Measurements from ENCODE around the gene ADGRE2.
"Not testable (repeated sequence)": the region's sequence is repeated elsewhere in the genome, so short reads cannot be mapped to it uniquely, and the experiment has no call there.

Gene ADGRE2

DNA sequence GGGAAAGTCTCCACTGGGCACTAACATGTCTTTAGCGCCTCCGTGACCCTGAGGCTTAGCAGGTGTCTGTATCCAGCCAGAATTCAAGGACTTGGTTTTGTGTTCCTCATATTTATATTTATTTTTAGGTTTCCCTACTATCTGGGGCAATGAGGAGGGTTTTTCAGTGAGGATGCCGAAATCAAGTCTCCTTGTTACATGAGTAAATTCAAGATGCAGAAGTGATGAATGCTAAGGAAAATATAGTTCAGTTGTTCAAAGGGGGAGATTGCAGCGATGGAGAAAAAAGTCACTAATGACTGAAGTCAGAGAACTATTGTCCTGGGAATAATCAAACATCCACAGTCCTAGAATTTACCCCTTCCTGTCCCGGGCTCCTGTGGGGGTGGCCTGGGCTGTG is 791 bp upstream of the ADGRE2 start:
- DNase-seq (ENCODE audit: low read depth), result no peak

DNA sequence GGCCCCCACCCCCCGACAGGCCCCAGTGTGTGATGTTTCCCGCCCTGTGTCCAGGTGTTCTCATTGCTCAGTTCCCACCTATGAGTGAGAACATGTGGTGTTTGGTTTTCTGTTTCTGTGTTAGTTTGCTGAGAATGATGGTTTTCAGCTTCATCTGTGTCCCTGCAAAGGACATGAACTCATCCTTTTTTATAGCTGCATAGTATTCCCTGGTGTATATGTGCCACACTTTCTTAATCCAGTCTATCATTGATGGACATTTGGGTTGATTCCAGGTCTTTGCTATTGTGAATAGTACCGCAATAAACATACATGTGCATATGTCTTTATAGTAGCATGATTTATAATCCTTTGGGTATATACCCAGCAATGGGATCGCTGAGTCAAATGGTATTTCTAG is 715 bp downstream of the ADGRE2 start:
- DNase-seq (ENCODE audit: low read depth), result not testable (repeated sequence)

DNA sequence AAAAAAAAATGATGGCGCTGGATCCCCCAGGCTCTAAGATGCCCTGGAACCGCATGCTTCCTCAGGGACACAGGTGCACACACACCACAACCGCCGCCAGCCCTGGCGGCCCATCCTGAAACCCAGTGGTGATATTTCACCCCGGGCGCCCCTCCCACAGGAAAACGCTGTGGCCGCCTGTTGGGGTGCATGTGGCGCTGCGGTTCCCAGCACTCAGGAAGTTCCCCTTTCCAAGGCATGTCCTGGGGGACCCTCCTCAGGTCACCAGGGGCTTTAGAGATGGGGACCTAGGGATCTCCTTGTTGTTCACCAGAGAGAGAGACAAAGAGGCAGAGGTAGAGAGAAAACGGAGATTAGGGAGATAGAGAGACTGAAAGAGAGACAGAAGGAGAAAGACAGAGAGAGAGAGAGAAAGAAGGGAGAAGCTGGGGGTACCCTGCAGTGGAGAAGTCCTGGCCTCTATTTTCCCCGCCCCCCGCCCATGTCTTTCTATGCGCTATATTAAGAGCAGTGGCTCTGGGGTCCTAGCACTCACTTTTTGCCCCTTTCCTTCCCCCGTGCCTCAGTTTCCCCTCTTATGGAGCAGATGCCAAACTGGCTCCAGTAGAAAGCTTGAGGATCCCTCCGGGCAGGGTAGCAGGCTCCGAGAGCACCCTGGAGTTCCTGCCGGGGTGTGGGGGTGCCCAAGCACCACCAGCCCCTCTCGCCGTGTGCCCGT is 2.3 kb downstream of the ADGRE2 start:
- DNase-seq (ENCODE audit: low read depth), result no peak

DNA sequence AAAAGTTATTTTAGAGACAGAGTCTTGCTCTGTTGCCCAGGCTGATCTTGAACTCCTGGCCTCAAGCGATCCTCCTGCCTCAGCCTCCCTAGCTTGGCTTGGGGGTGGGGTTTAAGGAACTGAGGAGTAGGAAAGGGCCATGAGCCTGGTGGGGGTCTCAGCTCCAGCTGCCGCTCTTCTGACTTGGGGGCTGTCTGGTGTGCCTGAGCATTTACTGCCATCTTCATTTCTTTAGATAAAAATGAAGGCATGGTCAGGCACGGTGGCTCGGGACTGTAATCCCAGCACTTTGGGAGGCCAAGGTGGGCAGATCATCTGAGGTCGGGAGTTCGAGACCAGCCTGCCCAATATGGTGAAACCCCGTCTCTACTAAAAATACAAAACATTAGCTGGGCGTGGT is 3.0 kb downstream of the ADGRE2 start:
- DNase-seq (ENCODE audit: low read depth), result not testable (repeated sequence)

DNA sequence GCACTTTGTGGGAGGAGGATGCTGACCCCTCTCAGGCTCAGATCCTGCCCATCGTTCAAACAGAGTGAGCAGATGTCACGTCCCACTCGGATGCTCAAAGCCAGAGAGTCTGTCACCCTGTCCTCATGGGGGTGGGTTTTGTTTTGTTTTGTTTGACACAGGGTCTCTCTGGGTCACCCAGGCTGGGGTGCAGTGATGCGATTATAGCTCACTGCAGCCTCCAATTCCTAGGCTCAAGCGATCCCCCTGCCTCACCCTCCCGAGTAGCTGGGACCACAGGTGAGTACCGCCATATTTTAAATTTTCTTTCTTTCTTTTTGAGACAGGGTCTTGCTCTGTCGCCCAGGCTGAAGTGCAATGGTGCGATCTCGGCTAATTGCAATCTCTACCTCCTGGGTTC is 4.0 kb downstream of the ADGRE2 start:
- no peak for DNase-seq (ENCODE audit: low read depth)

DNA sequence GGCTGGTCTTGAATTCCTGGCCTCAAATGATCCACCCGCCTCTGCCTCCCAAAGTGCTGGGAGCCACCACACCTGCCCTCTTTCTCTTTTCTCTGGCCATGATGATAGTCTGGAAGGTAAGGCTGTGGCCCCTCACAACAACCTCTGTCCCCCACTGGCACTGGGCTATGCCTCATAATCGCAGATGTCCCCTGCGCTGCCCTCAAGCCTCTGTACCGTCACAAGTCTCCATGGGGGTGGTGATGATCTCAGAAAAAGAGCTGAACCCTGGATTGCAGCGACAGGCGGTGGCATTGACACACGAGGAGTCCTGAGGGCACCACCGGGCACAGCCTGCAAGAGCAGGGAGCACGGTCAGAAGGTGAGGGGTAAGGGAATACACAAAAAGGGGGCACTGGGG is 4.6 kb downstream of the ADGRE2 start:
- not testable (repeated sequence) for DNase-seq (ENCODE audit: low read depth)

DNA sequence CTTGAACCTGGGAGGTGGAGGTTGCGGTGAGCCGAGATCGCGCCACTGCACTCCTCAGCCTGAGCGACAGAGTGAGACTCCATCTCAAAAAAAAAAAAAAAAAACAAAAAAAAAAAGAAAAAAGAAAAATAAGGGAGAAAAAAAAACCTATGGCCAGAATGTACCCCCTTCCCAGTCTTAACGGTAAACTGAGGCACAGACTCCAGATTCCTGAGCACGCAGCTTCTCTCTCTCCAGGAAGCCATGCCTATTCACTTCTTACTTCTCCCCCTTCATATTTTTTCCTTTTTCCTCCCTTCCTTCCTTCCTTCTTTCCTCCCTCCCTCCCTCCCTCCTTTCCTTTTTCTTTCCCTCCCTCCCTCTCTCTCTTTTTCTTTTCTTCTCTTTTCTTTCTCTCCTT is 5.4 kb downstream of the ADGRE2 start:
- no peak for DNase-seq (ENCODE audit: low read depth)

DNA sequence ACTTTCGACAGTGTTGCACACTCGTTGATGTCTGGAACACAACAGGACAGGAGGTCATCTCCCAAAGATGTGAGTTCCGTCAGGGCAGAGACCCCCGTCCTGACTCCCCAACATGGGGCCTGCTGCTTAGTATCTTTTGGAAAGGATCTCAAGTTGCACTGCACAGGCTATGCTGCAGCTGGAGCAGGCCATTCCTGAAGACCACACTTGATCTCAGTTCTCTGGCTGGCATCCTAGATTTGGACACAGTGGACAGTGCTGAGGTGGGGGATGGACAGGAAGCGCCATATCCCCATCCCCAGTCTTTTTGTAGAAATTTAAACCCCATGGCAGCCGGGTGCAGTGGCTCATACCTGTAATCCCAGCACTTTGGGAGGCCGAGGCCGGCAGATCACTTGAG is 5.9 kb downstream of the ADGRE2 start:
- DNase-seq (ENCODE audit: low read depth), result no peak

DNA sequence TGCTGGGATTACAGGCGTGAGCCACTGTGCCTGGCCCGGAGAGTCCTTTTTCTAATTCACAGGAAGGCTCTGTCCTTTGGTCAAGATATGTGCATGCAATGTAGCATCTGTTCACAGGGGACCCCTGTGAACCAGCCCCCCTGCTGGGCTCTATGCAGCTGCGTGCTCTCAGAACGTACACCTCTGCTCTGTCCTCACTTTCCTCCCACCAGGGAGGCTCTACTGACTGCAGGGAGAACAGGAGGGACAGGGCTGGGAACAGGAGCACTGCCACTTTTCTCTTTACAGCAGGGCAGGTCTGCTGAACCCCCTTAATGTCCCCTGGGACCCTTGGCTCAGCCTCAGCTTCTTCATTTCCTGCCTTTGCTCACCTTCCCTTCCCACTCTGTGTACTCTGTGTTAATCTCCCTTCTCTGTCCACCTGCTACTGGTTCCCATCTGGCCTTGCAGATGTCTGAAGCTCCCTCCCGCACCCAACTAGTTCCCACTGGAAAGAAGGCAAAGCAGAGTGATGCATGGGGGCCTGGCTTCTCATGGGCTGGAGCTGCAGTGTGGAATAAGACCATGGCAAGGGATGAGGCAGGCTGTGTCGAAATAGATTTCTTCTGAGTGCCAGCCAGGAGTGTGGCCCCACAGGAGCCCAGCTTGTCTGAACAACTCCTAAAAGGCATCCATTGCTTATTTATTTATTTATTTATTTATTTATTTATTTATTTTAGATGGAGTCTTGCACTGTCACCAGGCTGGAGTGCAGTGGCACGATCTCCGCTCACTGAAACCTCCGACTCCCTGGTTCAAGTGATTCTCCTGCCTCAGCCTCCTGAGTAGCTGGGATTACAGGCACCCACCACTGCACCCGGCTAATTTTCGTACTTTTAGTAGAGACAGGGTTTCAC is 7.2 kb downstream of the ADGRE2 start:
- no peak for DNase-seq (ENCODE audit: low read depth)

DNA sequence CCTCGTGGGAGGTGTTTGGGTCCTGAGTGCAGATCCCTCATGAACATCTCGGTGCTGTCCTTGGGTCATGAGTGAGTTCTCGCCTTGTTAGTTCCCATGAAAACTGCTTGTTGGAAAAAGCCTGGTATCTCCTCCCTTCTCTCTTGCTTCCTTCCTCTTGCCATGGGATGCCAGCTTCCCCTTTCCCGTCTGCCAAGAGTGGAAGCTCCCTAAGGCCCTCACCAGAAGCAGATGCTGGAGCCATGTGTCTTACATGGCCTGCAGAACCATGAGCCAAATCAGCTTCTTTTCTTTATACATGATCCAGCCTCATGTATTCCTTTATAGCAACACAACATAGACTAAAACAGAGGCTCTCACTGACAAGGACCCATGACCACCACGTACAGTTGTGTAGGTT is 8.2 kb downstream of the ADGRE2 start:
- DNase-seq (ENCODE audit: low read depth), result no peak

DNA sequence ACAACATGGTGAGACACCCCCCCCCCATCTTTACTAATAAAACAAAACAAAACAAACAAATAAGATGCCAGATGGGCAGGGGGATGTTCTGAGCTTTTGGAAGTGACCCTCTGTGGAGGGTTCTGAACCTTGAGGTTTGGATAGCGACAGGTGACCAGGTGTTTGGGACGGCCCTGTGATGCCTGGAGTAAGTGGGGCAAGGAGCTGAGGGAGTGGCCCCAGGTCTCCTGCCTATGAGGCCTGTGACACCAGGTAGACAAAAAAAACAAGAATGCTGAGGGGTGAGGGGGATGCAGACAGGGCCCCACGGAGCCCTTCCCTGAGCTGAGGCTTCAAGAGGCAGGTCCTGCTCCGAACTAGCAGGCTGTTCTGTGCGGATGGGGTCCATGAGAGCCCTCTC is 9.2 kb downstream of the ADGRE2 start:
- DNase-seq (ENCODE audit: low read depth), result no peak

DNA sequence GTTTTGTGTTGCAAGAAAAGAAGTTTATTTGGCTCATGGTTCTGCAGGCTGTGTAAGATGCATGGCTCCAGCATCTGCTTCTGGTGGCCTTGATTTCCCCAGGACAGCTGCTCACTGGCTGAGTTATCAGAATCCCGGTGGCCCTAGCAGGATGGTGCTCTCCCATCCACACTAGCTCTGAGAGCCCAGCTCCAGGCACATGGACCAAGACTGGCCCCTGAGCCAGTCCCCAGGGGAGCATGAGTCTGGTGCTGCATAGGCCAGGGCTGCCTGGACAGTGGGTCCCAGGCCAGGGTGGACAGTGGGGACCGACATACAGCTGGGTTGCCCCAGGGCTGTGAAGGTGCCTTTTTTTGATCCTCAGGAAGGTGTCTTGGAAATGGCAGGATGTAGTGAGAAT is 10.4 kb downstream of the ADGRE2 start:
- DNase-seq (ENCODE audit: low read depth), result no peak

DNA sequence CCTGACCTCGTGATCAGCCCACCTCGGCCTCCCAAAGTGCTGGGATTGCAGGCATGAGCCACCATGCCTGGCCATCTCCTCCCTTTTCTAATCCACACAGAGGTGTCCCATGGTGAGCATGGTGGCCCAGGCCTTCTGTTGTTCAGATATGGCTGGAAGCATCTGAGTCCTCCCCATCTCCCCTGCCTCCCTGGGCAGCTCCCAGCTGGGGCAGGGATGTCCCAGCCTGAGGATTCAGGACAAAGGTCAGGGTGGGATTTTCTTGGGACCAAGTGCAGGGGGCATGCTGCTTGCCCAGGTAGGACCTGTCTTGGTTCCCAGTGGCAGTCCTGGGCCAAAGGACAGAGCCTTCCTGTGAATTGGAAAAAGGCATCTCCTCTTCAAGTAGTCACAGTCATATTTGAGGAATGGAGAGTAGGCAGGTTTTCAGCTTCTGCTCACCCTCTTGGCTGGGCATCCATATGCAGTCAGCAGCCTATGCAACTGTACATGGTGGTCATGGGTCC is 10.8 kb downstream of the ADGRE2 start:
- no peak for DNase-seq (ENCODE audit: low read depth)

DNA sequence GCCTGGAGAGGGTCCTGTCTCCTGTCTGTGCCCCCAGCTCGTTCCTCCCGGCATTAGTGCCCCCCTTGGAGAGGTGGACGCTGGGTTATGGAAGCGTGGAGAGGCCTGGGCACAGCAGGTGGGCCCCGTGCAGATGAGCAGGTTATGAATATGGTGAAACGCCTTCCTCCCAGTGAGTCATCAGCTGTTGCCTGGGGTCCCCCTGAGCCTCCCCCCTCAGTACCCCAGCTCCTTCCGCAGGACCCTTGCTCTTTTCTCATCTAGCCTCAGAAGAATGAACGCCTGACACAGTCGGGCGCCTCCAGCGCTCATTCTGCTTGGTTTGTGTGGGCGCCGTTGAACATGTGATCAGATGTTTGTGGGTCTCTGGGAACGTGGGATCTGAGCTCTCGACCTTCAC is 12.5 kb downstream of the ADGRE2 start:
- DNase-seq (ENCODE audit: low read depth), result not testable (repeated sequence)

DNA sequence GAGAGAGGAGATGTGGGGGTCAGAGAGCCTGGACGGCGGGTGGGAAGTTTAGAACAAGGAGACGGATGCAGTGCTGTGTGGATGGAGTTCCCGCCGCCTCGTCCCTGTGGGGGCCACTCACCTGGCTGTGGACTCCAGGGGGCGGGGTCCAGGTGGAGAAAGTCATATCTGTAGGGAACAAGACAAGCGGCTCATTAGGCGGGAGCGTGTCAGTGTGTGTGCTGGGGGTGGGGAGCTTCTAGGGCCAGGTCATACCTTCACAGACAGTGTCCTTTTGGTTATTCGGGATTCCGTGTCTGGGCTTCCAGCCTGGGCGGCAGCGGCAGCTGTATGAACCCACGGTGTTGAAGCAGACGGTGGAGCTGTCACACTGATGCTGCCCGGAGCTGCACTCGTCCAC is 13.0 kb downstream of the ADGRE2 start:
- not testable (repeated sequence) for DNase-seq (ENCODE audit: low read depth)

DNA sequence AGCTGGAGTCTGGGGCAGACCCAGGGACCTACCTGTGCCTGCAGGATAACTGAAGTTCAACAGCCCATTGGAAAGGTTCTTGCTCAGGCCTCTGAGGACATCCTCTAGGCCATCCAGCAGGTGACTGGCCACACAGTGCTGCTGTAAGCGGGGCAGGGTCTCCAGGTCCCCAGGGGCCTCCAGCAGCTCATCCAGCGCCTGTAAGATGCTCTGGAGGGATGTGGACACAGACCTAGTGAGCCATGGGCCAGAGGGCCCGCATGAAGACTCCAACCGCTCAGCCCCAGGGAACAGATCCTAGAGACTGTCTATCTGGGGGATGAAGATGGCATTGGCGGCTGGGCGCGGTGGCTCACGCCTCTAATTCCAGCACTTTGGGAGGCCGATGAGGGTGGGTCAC is 14.0 kb downstream of the ADGRE2 start:
- no peak for DNase-seq (ENCODE audit: low read depth)

DNA sequence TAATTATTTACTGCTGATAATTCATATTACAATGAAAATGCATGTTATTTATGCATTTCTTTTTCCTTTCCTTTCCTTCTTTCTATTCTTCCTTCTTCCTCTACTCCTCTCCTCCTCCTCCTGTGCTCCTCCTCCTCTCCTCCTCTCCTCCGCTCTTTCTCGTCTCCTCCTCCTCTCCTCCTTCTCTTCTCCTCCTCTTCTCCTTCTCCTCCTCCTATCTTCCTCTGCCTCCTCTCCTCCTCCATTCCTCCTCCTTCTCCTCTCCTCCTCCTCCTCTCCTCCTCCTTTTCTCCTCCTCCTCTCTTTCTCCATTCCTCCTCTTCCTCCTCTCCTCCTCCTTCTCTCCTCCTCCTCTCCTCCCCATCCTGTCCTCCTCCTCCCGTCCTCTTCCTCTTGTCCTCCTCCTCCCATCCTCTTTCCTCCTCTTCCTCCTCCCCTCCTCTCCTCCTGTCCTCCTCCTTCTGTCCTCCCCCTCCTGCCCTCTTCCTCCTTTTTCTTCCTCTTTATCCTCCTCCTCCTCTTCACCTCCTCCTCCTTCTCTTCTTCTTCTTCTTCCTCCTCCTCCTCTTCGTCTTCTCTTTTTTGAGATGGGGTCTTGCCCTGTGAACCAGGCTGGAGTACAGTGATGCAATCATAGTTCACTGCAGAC is 14.7 kb downstream of the ADGRE2 start:
- no peak for DNase-seq (ENCODE audit: low read depth)

DNA sequence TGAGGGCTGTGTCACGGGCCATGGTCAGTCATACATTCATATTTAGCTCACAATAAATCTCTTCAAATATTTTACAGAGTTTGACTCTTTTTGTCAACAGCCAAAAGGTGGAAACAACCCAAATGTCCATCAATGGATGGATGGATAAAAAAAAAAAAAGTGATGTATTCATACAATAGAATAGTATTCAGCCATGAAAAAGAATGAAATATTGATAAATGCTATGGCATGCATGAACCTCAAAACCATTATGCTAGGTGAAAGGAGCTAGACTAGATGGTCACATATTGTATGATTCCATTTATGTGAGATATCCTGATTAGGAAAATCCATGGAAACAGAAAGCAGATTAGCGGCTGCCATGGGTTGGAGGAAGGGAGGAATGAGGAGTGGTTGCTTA is 16.2 kb downstream of the ADGRE2 start:
- no peak for DNase-seq (ENCODE audit: low read depth)

DNA sequence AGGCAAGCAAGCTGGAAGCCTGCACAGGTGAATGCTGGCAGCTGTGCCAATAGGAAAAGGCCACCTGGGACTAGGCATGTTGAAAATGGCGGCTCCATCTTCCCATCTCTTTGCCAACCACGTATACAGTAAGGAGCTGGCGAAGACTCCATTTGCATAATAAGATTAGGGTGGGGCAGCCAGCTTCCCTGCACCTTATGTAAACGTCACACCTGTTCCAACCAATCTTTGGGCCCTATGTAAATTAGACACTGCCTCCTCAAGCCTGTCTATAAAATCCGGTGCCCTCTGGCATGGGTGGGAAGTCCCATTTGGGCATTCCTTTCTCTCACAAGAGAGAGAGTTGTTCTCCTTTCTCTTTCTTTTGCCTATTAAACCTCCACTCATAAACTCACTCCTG is 16.8 kb downstream of the ADGRE2 start:
- DNase-seq (ENCODE audit: low read depth), result no peak

DNA sequence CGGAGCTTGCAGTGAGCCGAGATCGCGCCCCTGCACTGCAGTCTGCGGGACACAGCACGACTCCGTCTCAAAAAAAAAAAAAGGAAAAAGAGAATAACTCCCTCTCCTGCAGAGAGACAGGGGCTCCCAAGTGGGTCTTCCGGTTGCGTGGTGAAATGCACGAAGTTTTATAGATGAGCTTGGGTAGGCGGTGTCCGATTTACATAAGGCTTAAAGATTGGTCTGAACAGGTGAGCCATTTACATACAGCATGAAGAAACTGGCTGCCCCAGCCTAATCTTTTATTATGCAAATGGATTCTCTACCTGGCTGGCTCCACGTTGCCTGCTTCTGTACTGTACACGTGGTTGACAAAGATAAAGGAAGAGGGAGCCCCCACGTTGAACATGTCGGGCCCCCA is 19.5 kb downstream of the ADGRE2 start:
- DNase-seq (ENCODE audit: low read depth), result no peak

DNA sequence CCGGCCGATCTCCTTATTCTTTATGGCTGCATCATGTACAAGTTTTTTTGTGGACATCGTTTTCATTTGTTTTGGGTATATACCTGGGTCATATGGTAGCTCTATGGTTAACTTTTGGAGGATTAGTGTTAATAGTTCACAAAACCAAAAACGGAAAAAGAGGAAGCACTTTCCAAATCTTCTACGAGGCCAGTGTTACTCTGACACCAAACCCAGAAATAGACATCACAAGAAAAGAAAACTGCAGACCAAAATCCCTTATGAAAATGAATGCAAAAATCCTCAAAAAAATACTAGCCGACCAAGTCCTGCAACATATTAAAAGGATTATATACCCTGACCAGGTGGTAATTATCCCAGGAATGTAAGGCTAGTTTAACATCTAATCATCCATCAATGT is 29.8 kb downstream of the ADGRE2 start:
- DNase-seq (ENCODE audit: low read depth), result no peak

DNA sequence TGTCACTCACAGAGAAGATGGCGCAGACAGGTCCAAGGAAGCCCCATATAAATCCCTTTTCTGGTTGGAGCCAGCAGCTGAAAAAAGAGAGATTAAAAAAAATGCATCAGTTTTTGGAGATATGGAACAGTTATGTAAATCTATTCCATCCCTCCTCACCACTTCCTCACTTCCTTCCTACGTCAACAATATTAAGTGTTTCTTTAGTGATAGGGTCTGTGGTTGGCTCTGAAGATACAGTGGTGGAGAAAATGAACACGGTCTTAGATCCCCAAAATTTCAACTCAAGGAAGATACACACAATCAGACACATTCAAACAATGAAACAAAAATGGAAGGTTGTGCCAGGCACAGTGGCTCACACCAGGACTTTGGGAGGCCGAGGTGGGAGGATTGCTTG is 31.5 kb downstream of the ADGRE2 start:
- DNase-seq (ENCODE audit: low read depth), result no peak

DNA sequence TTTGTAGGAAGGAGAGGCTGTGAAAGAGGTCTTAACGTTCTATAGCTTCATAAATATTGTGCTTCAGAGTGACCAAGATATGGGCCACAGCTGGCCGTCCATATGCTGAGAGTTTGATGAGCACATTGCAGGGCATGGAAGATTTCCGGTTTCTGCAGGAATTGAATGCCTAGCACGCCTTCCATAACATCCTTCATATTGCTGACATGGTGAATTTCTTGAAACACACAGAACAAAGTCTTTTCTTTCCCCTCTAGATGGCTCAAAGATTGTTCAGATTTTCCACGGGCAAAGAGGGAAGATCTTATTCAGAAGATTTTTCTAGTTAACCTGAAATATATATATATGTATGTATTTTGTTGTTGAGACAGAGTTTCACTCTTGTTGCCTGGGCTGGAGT is 42.4 kb downstream of the ADGRE2 start:
- DNase-seq (ENCODE audit: low read depth), result no peak

Measured in stimulated activated CD4-positive, alpha-beta T cell treated with anti-CD3 and anti-CD28 coated beads, Interleukin-2, amount 100 ng/mL, for 4 hours (primary cell).